Measurements from ENCODE around the gene ZNF662.

The ZNF662 gene

GRCh38 chr3:42911551-42911950 lies 5.6 kb downstream of the ZNF662 start:
- ATAC-seq: no peak
- TF ChIP-seq ZFP30 (CRISPR knock-in tag; IDR thresholded peaks at IDR 0.05): no peak
- no peak for TF ChIP-seq TOX (CRISPR knock-in tag; IDR thresholded peaks at IDR 0.05; ENCODE audit: borderline replicate concordance)
- TF ChIP-seq SNAI2 (CRISPR knock-in tag; IDR thresholded peaks at IDR 0.05): no peak
- no peak for TF ChIP-seq CREB5 (CRISPR knock-in tag; IDR thresholded peaks at IDR 0.05; ENCODE audit: low read depth)

- no peak for ATAC-seq
- TF ChIP-seq TOX (CRISPR knock-in tag; IDR thresholded peaks at IDR 0.05; ENCODE audit: borderline replicate concordance) (no peak), OSR1 (CRISPR knock-in tag; IDR thresholded peaks at IDR 0.05) (no peak), RARB (CRISPR knock-in tag; IDR thresholded peaks at IDR 0.05) (no peak), ZNF70 (CRISPR knock-in tag; IDR thresholded peaks at IDR 0.05) (no peak), ZFP30 (CRISPR knock-in tag; IDR thresholded peaks at IDR 0.05) (no peak)
Observed at GRCh38 chr3:42914771-42915515, 9.0 kb downstream of the ZNF662 start.

GRCh38 chr3:42923606-42924005 lies 17.7 kb downstream of the ZNF662 start:
- no peak for ATAC-seq
- TF ChIP-seq CSRNP3 (CRISPR knock-in tag; IDR thresholded peaks at IDR 0.05): no peak
- TF ChIP-seq ZNF70 (CRISPR knock-in tag; IDR thresholded peaks at IDR 0.05): no peak
- TF ChIP-seq SNAI2 (CRISPR knock-in tag; IDR thresholded peaks at IDR 0.05): no peak
- no peak for TF ChIP-seq CSDC2 (CRISPR knock-in tag; IDR thresholded peaks at IDR 0.05)
- TF ChIP-seq PATZ1 (CRISPR knock-in tag; IDR thresholded peaks at IDR 0.05; ENCODE audit: borderline replicate concordance): no peak
- no peak for TF ChIP-seq BACH2 (CRISPR knock-in tag; IDR thresholded peaks at IDR 0.05; ENCODE audit: borderline replicate concordance)
- no peak for TF ChIP-seq TOX (CRISPR knock-in tag; IDR thresholded peaks at IDR 0.05; ENCODE audit: borderline replicate concordance)
- no peak for TF ChIP-seq TSHZ2 (CRISPR knock-in tag; IDR thresholded peaks at IDR 0.05)
- TF ChIP-seq PPARA (CRISPR knock-in tag; IDR thresholded peaks at IDR 0.05; ENCODE audit: borderline replicate concordance): no peak
- TF ChIP-seq ISL1 (CRISPR knock-in tag; IDR thresholded peaks at IDR 0.05): no peak
- TF ChIP-seq ZFP3 (CRISPR knock-in tag; IDR thresholded peaks at IDR 0.05): no peak

- TF ChIP-seq ZC3H10 (CRISPR knock-in tag; IDR thresholded peaks at IDR 0.05): no peak
- no peak for TF ChIP-seq ISL1 (CRISPR knock-in tag; IDR thresholded peaks at IDR 0.05)
- TF ChIP-seq ZNF70 (CRISPR knock-in tag; IDR thresholded peaks at IDR 0.05): no peak
- no peak for TF ChIP-seq TSHZ2 (CRISPR knock-in tag; IDR thresholded peaks at IDR 0.05)
- TF ChIP-seq ZFP30 (CRISPR knock-in tag; IDR thresholded peaks at IDR 0.05): no peak
- TF ChIP-seq CSRNP3 (CRISPR knock-in tag; IDR thresholded peaks at IDR 0.05): no peak
- TF ChIP-seq RARB (CRISPR knock-in tag; IDR thresholded peaks at IDR 0.05): no peak
- no peak for TF ChIP-seq SNAI2 (CRISPR knock-in tag; IDR thresholded peaks at IDR 0.05)
- TF ChIP-seq BACH2 (CRISPR knock-in tag; IDR thresholded peaks at IDR 0.05; ENCODE audit: borderline replicate concordance): no peak
- no peak for TF ChIP-seq CSDC2 (CRISPR knock-in tag; IDR thresholded peaks at IDR 0.05)
- TF ChIP-seq OSR1 (CRISPR knock-in tag; IDR thresholded peaks at IDR 0.05): no peak
- TF ChIP-seq CREB5 (CRISPR knock-in tag; IDR thresholded peaks at IDR 0.05; ENCODE audit: low read depth): no peak
- no peak for ATAC-seq
Observed at GRCh38 chr3:42926310-42926709, 20.4 kb downstream of the ZNF662 start.

Data from SK-N-SH treated with all-trans-retinoic acid at 6 μM for 48 hours (cell line).